ENCODE results near the gene MOXD1.
"Not testable (repeated sequence)": the region's sequence is repeated elsewhere in the genome, so short reads cannot be mapped to it uniquely, and the experiment has no call there.

The MOXD1 gene

DNA sequence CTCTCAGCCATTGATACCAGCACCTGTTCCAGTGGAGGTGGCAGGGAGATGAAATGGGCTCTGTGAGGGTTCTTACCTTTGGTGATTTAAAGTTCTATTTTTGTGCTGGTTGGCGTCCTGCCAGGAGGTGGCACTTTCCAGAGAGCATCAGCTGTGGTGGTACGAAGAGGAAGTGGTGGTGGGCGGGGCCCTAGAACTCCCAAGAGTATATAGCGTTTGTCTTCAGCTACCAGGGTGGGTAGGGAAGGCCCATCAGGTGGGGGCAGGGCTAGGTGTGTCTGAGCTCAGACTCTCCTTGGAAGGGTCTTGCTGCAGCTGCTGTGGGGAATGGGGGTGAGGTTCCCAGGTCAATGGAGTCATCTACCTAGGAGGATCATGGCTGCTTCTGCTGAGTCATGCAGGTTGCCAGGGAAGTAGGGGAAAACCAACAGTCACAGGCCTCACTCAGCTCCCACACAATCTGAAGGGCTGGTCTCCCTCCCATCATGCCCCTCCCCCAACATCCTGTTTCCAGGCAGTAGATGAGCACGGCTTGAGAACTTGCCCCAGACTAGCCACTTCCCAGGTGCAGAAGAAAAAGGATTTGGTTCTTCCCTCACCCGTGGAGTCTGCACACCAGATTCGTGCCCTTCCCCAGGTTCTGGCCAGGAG is 46.6 kb downstream of the MOXD1 start:
- FAIRE-seq = no peak
- peak; percentile 6 for DNase-seq (ENCODE audit: low spot score)

DNA sequence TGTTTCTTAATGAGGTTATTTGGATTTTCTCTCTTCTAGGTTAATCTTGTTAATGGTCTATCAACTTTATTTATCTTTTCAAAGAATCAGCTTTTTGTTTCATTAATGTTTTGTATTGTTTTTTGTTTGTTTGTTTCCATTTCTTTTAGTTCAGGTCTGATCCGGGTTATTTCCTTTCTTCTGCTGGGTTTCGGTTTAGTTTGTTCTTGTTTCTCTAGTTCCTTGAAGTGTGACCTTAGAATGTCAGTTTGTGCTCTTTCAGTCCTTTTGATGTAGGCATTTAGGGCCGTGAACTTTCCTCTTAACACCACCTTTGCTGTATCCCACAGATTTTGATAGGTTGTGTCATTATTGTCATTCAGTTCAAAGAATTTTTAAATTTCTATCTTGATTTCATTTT is 49.3 kb downstream of the MOXD1 start:
- DNase-seq (ENCODE audit: low spot score); FAIRE-seq: not testable (repeated sequence)

DNA sequence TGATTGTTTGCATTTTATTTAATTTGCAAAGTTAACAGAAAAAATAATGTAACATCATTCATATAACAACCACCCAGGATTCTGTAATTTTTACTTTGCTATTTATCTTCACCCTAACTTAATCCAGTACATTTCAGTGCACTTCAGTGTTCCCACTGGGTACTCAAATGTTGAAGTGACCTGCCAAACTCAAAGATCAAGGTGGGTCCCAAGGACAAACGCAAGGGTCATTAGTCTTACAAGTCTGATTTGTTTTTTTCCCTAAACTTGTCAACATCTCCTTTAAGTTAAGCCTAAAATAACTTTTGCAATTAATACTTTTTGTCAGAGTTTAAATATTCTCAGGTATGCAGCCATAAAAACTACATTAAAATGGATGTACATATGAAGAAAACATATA is 53.0 kb downstream of the MOXD1 start:
- FAIRE-seq = no peak
- DNase-seq (ENCODE audit: low spot score) = no peak

DNA sequence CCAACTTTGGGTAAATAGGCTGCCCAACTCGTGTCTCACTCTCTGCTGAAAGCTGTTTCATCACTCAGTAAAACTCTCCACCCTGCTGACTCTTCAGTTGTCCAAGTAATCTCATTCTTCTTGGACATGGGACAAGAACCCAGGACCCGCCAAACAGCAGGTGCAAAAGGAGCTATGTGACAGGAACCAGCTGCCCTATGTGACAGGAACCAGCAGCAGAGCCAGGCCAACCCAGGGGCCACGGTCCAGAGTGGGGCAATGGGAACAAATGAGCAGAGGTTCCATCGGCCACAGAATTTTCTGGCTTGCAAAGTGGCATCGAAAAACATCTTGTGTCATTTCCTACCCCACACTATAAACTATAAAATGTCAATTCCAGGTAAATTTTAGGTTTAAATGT is 56.5 kb downstream of the MOXD1 start:
- DNase-seq (ENCODE audit: low spot score) (no peak), FAIRE-seq (no peak)

DNA sequence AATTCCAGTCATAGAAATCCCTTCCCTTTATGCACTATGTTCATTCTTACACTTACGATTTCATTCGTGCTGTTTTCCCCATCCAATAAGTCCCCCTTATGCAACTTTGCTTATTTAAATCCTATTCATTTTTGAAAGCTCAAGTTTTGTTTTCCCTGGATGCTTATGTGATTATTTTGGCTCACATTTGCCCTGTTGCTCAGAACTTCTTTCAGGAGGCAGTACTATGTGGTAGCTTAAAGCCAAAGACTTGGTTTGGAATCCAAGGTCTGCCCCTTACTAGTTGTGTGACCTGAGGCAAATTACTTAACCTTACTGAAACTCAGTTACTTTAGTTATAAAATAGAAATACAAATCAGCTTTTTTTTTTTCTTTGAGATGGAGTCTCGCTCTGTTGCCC is 59.6 kb downstream of the MOXD1 start:
- FAIRE-seq (no peak), DNase-seq (ENCODE audit: low spot score) (no peak)

DNA sequence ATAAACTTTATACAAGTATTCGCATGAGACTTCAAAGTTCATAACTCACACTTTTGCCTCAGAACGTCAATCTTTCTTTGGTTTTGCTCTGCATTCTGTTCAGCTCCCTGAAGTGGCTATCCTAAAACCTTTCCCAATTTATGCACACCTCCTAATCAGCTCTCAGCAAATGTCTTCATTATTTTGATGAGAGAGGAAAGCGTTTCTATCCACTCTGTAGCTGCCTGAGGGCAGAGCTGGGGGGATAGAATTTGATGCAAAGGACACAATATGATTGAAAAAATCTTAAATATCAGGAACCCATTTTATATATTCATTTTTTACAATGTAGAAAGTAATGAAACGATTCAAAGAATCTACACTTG is 66.8 kb downstream of the MOXD1 start:
- FAIRE-seq (no peak), DNase-seq (ENCODE audit: low spot score) (no peak)

DNA sequence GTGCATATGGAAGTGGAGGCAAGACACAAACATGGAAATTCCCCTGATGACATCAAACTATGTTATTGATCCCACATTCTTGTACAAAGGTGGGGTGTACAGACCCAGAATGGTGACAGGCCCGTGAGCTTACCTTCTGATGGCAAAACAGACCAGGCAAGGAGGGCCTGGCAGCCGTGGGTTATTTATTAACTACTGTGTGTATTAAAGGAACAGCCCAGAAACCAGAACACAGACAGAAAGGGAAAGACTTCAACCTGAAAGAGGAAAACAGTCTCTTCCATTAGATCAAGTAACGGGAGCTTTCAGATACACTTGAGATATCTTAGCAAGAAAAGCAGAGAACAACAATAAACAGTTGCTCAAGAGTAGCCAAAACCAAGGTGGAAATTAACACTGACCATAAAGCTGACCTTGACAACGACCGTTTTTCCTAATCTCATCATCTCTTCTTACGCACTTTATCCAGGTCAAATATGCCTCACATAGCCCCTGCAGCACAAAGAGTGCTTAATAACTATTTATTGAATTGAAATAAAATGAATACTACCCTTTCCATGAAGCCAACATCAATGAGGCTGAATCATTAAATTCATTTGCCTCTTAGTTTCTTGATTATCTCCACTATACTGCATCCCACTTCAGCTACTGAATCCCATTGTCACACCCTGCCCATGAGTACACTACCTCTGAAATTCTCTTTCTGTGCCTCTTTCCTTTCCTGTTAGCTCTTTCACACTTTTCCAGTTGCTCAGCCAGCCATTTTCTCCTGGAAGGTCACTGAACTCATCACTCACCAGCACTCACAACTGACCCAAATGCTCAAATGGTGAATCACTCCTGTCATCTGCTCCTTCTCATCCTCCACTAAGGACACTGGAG is 67.4 kb downstream of the MOXD1 start:
- FAIRE-seq (peak; percentile 13), DNase-seq (ENCODE audit: low spot score) (peak; percentile 76)

DNA sequence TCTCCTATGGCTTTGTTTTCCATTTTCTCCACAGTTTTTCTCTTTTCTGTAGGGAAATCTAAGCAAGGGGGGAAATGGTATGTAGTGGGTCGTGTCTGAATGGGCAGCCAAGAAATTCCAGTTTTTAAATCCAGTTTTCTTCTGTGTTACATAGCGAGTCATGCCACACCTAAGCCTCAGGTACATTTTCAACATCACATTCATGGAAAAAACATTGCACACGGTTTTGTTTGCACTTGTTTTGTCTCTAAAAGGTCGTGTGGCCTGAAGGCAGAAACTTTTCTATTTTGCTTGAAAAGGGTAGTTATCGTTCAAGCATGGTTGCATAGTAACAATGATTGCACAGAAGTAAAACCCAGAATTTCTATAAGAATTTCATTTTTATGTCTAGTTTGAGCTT is 70.5 kb downstream of the MOXD1 start:
- DNase-seq (ENCODE audit: low spot score) (no peak), FAIRE-seq (no peak)

DNA sequence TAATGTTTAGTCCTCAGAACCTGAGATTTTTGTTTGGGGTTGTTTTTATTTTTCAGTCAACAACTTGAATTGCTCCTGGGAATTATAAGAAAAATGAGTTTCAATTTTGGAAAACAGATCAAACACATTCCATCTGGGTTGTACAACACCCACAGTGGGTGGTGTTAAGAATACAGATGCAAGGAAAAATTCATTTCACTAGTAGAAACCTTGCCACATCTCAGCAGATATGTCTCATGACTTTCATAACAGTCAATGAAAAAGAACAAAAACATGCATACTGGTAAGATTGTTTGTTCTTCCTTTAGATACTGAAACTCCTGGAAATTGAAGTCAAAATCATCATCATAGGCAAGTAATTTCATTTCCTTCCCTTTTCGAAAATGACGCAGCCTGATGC is 78.9 kb downstream of the MOXD1 start:
- FAIRE-seq = no peak
- DNase-seq (ENCODE audit: low spot score) = no peak

DNA sequence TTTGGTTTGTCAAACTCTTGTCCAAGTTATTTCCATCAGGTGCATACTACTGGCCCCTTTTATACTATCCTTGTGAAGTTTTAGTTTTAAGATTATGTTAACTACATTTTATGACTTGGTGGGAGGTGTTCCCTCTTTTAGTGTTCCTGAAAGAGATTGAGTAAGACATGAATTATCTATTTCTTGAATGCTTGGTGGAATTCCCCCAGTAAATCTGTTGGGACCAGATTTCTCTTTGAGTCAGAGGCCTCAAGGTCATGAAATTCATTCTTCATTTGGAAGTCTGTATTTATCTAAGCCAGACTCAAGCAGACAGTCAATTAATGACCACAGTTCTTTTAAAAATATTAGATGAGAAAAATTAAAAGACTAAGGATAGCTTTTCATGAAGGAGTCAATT is 81.3 kb downstream of the MOXD1 start:
- FAIRE-seq (no peak), DNase-seq (ENCODE audit: low spot score) (no peak)

DNA sequence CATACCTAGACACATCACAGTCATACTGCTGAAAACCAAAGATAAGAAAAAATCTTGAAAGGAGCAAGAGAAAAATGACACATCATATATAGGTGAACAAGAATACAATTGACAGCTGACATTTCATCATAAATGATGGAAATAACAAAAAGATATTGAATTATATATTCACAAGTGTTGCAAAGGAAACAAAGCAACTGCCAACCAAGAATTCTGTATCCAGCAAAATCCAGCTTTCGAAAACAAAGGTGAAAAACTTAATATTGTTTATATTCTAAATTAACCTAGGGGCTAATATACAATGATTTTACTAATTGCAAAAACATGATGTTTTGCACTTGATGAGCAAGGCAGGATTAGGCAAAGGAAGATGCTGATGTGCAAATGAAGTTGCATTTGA is 84.3 kb downstream of the MOXD1 start:
- DNase-seq (ENCODE audit: low spot score) = no peak
- FAIRE-seq = no peak

DNA sequence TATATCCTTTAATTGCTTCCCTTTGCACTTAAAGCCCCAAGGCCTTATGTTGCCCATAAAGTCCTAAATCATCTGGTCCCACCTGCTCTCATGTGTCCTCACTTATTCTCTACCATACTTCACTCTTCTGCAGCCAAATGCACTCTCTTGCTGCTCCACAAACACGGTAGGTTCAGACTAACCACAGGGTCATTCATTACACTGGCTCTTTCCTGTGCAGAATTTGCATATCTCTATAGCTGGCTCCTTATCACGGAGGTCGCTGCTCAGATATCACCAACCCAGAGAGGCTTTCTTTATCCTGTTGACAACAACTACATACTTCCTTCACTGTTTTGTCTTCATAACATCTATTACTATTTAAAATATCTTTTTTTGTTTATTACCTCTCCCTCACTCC is 86.8 kb downstream of the MOXD1 start:
- FAIRE-seq = no peak
- no peak for DNase-seq (ENCODE audit: low spot score)

DNA sequence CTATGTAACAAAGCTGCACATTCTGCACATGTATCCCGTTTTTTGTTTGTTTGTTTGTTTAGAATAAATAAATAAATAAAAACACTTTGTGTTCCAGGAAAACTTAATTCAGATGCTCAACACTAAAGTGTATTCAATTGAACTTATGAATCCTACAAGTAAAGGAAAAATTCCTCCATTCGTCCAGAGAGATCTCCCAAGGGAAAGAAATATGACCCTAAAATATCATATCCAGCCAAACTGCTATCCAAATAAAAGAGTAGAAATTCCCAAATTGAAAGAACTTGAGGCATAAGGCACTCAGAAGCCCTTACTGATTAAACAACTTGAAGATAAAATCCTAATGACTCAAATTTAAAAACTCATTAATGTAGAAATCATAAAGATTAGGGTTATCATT is 90.4 kb downstream of the MOXD1 start:
- DNase-seq (ENCODE audit: low spot score) = no peak
- FAIRE-seq = no peak

DNA sequence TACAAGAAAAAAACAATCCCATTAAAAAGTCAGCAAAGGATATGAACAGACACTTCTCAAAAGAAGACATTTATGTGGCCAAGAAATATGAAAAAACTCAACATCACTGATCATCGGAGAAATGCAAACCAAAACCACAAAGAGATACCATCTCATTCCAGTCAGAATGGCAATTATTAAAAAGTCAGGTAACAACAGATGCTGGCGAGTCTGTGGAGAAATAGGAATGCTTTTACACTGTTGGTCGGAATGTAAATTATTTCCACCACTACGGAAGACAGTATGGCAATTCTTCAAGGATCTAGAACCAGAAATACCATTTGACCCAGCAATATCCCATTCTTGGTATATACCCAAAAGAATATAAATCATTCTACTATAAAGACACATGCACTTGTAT is 91.1 kb downstream of the MOXD1 start:
- FAIRE-seq; DNase-seq (ENCODE audit: low spot score): not testable (repeated sequence)

DNA sequence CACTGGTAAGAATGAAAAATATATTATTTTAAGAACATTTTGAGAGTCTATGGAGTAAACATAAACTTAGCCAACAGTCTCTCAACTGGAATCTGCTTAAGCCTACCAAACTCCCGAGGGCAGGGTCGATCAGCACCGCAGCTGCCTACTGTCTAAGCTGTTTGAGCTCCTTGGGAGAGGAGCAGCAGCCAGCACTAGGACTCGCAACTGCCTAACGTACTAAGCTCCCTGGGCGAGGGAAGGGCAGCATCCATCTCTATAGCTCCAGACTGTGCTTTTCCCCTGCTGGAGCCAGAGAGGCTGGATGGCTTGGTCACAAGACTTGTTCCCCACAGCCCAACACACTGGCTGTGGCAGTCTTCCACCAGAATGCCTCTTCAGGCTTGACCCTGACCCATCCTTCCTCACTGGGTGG is 96.4 kb downstream of the MOXD1 start:
- FAIRE-seq = no peak
- no peak for DNase-seq (ENCODE audit: low spot score)

DNA sequence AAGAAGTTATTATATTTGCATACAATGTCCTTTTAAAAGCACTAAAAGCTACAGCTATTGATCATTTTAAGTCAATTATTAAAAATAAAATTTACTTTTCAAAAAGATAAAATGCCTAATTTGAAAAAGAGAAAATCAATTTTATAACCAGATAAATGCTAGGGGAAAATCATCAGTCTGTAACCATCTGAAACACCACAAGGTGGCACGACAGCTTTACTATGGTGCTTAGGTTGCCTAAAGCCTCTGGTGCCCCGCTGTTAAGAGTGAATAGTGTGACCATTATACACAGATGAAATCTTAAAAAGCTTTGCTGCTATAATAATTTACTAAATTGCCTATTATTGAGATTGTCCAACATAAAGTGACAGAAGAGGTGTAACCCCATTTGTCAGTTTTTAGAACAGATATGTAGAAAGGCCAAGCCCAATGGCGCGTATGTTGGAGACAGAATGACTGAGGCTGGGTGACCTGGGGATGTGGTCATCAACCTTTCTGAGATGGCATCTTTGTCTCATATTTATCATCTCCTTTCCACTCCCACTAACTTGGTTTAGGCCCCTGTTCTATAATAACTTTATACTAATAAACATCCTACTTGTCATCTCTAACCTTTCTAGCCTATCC is 100.8 kb downstream of the MOXD1 start:
- DNase-seq (ENCODE audit: low spot score) (peak; percentile 42), FAIRE-seq (no peak)

DNA sequence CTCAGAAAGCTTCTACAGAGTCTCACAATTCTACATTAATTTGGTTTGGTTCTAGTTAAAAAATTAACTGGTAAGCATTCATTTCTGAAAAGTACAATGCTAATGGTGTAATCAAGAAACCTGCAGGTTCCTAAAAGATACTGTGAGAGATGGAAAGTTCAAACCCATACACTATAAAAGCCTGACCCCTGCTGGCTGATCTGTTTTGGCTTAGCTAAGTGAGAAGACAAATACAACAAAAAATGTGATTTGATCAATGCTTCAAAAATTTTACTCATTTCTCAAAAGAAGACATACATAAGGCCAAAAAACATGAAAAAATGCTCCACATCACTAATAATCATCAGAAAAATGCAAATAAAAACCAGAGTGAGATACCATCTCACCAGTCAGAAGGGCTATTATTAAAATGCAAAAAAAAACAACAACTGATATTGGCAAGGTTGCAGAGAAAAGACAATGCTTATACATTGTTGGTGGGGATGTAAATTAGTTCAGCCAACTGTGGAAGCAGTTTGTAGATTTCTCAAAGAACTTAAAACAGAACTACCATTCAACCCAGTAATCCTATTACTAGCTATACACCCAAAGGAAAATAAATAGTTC is 102.8 kb downstream of the MOXD1 start:
- no peak for FAIRE-seq
- peak; percentile 27 for DNase-seq (ENCODE audit: low spot score)

DNA sequence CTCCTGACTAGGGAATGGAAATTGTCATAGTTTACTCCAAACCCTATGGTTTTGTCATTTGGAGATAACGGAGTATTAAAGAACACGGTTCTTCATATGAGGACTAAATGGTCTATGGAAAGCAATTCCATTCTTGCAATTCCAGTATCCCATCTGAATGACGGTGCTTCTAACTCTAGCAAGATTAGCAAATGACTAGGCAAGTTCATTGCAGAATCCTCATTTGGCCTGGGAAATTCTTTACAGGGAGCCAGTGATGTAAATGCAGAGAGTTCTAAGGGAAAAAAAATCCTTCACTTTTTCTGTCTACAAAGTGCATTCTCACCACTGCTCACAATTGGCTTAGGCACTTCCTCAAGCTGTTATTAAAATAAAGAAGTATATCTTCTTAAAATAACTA is 111.5 kb downstream of the MOXD1 start:
- FAIRE-seq (no peak), DNase-seq (ENCODE audit: low spot score) (no peak)

DNA sequence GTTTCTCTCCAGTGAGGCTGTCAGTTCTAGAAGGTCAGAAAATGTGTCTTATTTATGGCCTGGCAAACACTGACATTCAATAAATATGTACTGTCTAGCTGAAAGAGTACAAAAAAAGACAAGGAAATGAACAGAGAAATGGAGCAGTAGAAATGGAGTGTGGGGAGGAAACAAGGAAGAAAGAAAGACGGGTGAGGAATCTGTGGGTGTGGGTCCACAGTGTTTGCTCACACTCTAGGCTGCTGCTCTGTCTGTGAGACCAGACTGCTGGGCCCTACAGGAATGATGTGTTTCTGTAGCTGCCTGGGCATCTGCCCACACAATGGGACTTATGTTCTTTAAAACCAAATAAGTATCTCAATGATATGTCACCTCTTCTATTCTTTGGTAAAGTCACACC is 114.2 kb downstream of the MOXD1 start:
- DNase-seq (ENCODE audit: low spot score) (no peak), FAIRE-seq (no peak)

DNA sequence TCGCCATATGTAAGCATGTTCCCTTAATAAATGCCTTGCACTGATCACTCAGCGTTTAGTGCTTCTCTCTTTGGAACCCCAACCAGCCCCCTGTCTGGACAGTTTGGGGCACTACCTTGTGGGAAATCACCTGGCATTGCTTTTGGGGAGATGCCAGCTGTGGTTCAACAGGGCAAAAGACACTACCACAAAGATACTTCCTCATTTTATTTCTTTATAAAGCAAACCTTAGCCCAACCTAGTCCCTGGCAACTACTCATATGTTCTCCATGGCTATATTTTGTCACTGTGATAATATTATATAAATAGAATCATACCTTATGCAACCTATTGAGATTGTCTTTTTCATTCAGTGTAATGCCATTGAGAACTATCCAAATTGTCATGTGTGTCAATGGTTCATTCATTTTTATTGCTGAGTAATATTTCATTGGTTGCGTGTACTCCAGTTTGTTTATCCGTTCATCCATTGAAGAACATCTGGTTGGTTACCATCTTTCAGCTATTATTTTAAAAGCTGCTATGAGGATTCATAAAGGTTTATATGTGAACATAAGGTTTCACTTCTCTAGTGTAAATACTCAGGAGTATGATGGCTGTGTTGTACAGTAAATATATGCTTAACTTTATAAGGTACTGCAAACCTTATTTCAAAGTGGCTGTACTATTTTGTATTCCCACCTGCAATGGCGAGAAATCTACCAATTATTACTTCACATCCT is 114.8 kb downstream of the MOXD1 start:
- DNase-seq (ENCODE audit: low spot score) (no peak), FAIRE-seq (no peak)

DNA sequence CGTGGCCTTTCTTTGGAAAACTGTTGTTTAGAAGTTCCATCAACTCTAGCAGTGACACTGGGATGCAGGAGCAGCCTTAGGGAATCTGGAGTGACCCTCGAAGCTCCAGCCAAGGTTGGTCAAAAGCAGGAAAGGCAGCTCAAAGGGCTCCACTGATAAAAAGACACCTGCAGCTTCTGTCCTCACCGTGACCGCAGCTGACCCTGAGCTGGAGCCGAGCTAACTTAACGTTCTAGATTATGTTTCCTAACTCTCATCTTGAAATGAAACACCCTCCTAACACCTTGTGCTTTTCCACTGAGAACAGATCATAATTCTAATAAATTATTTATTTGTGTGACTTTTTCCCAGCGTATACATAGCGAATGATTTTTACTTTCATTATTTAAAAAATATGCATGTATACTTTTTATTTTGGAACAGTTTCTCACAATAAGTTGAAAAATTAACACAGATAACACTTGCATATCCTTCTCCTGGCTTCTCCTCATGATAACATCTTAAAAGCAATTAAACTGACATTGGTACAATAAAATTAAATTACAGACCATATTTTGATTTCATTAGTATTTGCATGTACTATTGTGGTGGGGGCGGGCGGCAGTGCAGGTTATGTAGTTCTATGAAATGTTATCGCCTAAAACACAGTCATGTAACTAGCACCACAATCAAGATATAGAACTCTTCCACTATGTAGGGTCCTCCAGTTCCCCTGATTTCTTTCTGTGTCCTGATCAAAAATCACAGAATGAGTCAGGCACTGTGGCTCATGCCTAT is 116.1 kb downstream of the MOXD1 start:
- FAIRE-seq (no peak), DNase-seq (ENCODE audit: low spot score) (no peak)
